ENCODE results near the gene IGSF8. TPM values are rescaled to one million over a fixed set of nuclear protein-coding genes. Genes with fewer than 3 reads are reported as not detected.

The IGSF8 gene
- total RNA-seq, 2 donors from 2014 or later = 34.5 to 35.9 TPM

DNA sequence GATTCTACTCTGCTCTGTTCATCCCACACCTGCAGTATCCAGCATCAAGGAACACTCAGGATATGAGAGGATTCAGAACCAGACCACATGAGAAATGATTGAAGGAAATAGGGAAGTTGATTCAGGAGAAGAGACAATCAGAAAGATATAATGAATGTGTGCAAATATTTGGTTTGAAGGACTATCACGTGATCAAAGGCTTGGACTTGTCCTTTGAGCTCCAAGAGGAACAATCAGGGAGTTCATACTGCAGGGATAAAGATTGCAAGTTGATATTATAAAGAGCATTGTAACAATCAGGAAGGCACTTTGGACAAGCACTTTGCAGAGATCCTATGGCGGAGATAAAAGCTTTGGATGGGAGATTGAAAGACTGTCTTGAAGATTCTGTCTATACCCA lies 52.8 kb downstream of the IGSF8 start:
- TF ChIP-seq, protein P1, sequence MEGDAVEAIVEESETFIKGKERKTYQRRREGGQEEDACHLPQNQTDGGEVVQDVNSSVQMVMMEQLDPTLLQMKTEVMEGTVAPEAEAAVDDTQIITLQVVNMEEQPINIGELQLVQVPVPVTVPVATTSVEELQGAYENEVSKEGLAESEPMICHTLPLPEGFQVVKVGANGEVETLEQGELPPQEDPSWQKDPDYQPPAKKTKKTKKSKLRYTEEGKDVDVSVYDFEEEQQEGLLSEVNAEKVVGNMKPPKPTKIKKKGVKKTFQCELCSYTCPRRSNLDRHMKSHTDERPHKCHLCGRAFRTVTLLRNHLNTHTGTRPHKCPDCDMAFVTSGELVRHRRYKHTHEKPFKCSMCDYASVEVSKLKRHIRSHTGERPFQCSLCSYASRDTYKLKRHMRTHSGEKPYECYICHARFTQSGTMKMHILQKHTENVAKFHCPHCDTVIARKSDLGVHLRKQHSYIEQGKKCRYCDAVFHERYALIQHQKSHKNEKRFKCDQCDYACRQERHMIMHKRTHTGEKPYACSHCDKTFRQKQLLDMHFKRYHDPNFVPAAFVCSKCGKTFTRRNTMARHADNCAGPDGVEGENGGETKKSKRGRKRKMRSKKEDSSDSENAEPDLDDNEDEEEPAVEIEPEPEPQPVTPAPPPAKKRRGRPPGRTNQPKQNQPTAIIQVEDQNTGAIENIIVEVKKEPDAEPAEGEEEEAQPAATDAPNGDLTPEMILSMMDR (conservative IDR thresholded peaks at IDR 0.05) = no peak
- Mint-ChIP-seq H3K4me3 (no peak overlapping the region), H3K36me3 (ENCODE audit: low read depth) (no peaks in the 10 kb centered on the region), H3K27ac (no peak overlapping the region), H3K27me3 (ENCODE audit: insufficient read depth) (peaks cover 22% of the 10 kb centered on the region), H3K9me3 (no peaks in the 10 kb centered on the region), H3K4me1 (peaks cover 29% of the 10 kb centered on the region)
- no peak overlapping the region for H3K9ac ChIP-seq (ENCODE audit: extremely low read depth, low read length, poor library complexity, severe bottlenecking)
- no peak overlapping the region for H3K27ac ChIP-seq (ENCODE audit: low read depth, low read length)
- no peaks in the 10 kb centered on the region for H3K9me3 ChIP-seq (ENCODE audit: control insufficient read depth, low read length)
- no peaks in the 10 kb centered on the region for H3K27me3 ChIP-seq (ENCODE audit: control insufficient read depth, insufficient read depth, low read length, poor library complexity, severe bottlenecking)
- WGBS, 2 experiments (ENCODE audit: insufficient coverage in 1 of 2, insufficient read length in 1 of 2) = 87 to 92% methylated on average over 1 to 2 of the region's 2 CpGs
- no peak for DNase-seq
- H3K4me3 ChIP-seq (ENCODE audit: low read length) = no peak overlapping the region
- peaks cover 3% of the 10 kb centered on the region for H3K4me1 ChIP-seq (ENCODE audit: control insufficient read depth, insufficient read depth, low read length)
- H3K36me3 ChIP-seq (ENCODE audit: control insufficient read depth, insufficient read depth, low read length) = peaks cover 9% of the 10 kb centered on the region

DNA sequence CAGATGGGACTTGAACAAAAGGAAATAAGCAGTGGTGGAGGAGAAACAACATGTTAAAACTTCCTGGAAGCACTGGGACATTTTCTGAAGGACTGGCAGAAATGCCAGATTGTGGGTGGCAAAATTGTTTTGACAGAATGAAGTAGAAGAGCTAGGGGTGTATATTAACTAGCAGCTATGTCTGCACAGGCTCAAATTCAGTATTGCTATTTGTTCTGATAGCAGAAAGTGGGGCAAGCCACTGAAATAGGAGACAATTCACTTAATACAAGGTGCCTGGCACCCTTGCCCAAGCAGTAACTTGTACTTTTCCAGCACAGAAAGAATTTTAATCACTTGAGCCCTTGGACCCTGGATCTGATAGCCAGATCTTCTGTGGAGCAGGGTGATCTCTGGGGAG lies 54.9 kb downstream of the IGSF8 start:
- Mint-ChIP-seq H3K27me3 (ENCODE audit: insufficient read depth) (peaks cover 29% of the 10 kb centered on the region), H3K27ac (no peak overlapping the region), H3K9me3 (no peaks in the 10 kb centered on the region), H3K36me3 (ENCODE audit: low read depth) (no peaks in the 10 kb centered on the region), H3K4me3 (no peak overlapping the region), H3K4me1 (peaks cover 23% of the 10 kb centered on the region)
- no peak overlapping the region for H3K4me3 ChIP-seq (ENCODE audit: low read length)
- H3K36me3 ChIP-seq (ENCODE audit: control insufficient read depth, insufficient read depth, low read length) = peaks cover 9% of the 10 kb centered on the region
- H3K9me3 ChIP-seq (ENCODE audit: control insufficient read depth, low read length) = no peaks in the 10 kb centered on the region
- TF ChIP-seq, protein P1 (conservative IDR thresholded peaks at IDR 0.05) = no peak
- no peak for DNase-seq
- H3K4me1 ChIP-seq (ENCODE audit: control insufficient read depth, insufficient read depth, low read length) = peaks cover 3% of the 10 kb centered on the region
- no peak overlapping the region for H3K9ac ChIP-seq (ENCODE audit: extremely low read depth, low read length, poor library complexity, severe bottlenecking)
- no peak overlapping the region for H3K27ac ChIP-seq (ENCODE audit: low read depth, low read length)
- H3K27me3 ChIP-seq (ENCODE audit: control insufficient read depth, insufficient read depth, low read length, poor library complexity, severe bottlenecking) = no peaks in the 10 kb centered on the region

Other genes with a start within 250 kb of the IGSF8 start
- not detected for gene VSIG8, start 236.0 kb downstream of the IGSF8 start, total RNA-seq
- gene CFAP45, start 198.5 kb downstream of the IGSF8 start, total RNA-seq = under 1 TPM; 0.49 to 0.55 TPM
- 100 to 1,000 TPM; 136 to 221 TPM for gene TAGLN2, start 173.1 kb downstream of the IGSF8 start, total RNA-seq
- gene IGSF9, start 153.0 kb downstream of the IGSF8 start, total RNA-seq = 1 to 10 TPM; 7.5 to 9.2 TPM
- gene SLAMF9, start 144.4 kb downstream of the IGSF8 start, total RNA-seq = not detected
- gene PIGM, start 66.6 kb downstream of the IGSF8 start, total RNA-seq = 1 to 10 TPM; 4.6 to 5.2 TPM
- under 1 TPM in 1 of 2 donors, not detected in 1; 0.26 TPM for gene KCNJ10, start 28.5 kb downstream of the IGSF8 start, total RNA-seq
- gene KCNJ9, start 17.1 kb downstream of the IGSF8 start, total RNA-seq = not detected
- gene ATP1A2, start 17.1 kb upstream of the IGSF8 start, total RNA-seq = 1 to 10 TPM; 3.0 to 3.2 TPM
- gene ATP1A4, start 53.0 kb upstream of the IGSF8 start, total RNA-seq = under 1 TPM; 0.55 to 0.75 TPM
- gene CASQ1, start 92.0 kb upstream of the IGSF8 start, total RNA-seq = under 1 TPM; 0.29 to 0.77 TPM
- 10 to 100 TPM; 55.9 to 56.3 TPM for gene PEA15, start 106.8 kb upstream of the IGSF8 start, total RNA-seq
- gene DCAF8, start 163.9 kb upstream of the IGSF8 start, total RNA-seq = 100 to 1,000 TPM; 185 to 238 TPM
- 100 to 1,000 TPM in 1 of 2 donors, 10 to 100 TPM in 1; 94.7 to 102 TPM for gene PEX19, start 186.5 kb upstream of the IGSF8 start, total RNA-seq
- 100 to 1,000 TPM; 159 to 174 TPM for gene COPA, start 244.6 kb upstream of the IGSF8 start, total RNA-seq
- gene NCSTN, start 244.8 kb upstream of the IGSF8 start, total RNA-seq = 100 to 1,000 TPM; 103 to 107 TPM

Data from endodermal cell (in vitro differentiated cells).